H9 (cell line): ENCODE results near the gene STARD3. TPM values are rescaled to one million over a fixed set of nuclear protein-coding genes. Genes with fewer than 3 reads are reported as not detected.

Source experiments
- DNase-seq: peaks from one replicate; pipeline ENCODE4 v3.0.0-alpha.2; 2017
- H2AFZ ChIP-seq: one replicate; pipeline ENCODE4 v1.6.1; 2013; ENCODE audit warnings: mild to moderate bottlenecking, low read length, control low read depth, moderate library complexity
- H2AK5ac ChIP-seq: 2 replicates; pipeline ENCODE4 v1.6.1; 2013; ENCODE audit warnings: low read length, control low read depth, mixed read lengths; ENCODE audit not compliant: insufficient read length
- H2BK120ac ChIP-seq: one replicate; pipeline ENCODE4 v1.6.1; 2013; ENCODE audit warnings: low read depth, mild to moderate bottlenecking, low read length, control low read depth, inconsistent platforms; ENCODE audit not compliant: poor library complexity, severe bottlenecking
- H2BK12ac ChIP-seq: 2 replicates; pipeline ENCODE4 v1.6.1; 2013; ENCODE audit warnings: low read length, control low read depth, mixed read lengths, low read depth; ENCODE audit not compliant: insufficient read length
- H2BK15ac ChIP-seq: 2 replicates; pipeline ENCODE4 v1.6.1; 2013; ENCODE audit warnings: low read depth, low read length, control low read depth
- H2BK20ac ChIP-seq: one replicate; pipeline ENCODE4 v1.6.1; 2013; ENCODE audit warnings: low read depth, mild to moderate bottlenecking, low read length, control low read depth, inconsistent platforms; ENCODE audit not compliant: poor library complexity, severe bottlenecking
- H2BK5ac ChIP-seq: 2 replicates; pipeline ENCODE4 v1.6.1; 2013; ENCODE audit warnings: low read length, control low read depth, mixed read lengths; ENCODE audit not compliant: insufficient read length
- H3K14ac ChIP-seq: 2 replicates; pipeline ENCODE4 v1.6.1; 2013; ENCODE audit warnings: low read length, control low read depth; ENCODE audit not compliant: insufficient read depth
- H3K18ac ChIP-seq: 2 replicates; pipeline ENCODE4 v1.6.1; 2013; ENCODE audit warnings: low read depth, mild to moderate bottlenecking, mixed read lengths, low read length, control low read depth; ENCODE audit not compliant: insufficient read length
- H3K23ac ChIP-seq: 2 replicates; pipeline ENCODE4 v1.6.1; 2013; ENCODE audit warnings: low read length, control low read depth, mixed read lengths, low read depth; ENCODE audit not compliant: insufficient read length
- H3K23me2 ChIP-seq: 2 replicates; pipeline ENCODE4 v1.6.1; 2013; ENCODE audit warnings: low read depth, mild to moderate bottlenecking, mixed read lengths, low read length, control low read depth; ENCODE audit not compliant: insufficient read length, poor library complexity, severe bottlenecking
- H3K27ac ChIP-seq: 2 replicates; pipeline ENCODE4 v1.5.1; 2013; ENCODE audit warnings: low read length, control low read depth, mixed read lengths, low read depth; ENCODE audit not compliant: insufficient read length
- H3K27me3 ChIP-seq: 2 replicates; pipeline ENCODE4 v1.6.1; 2013; ENCODE audit warnings: low read length, control low read depth, inconsistent platforms; ENCODE audit not compliant: insufficient read depth
- H3K4ac ChIP-seq: 2 replicates; pipeline ENCODE4 v1.6.1; 2013; ENCODE audit warnings: low read depth, mild to moderate bottlenecking, control low read depth, inconsistent platforms, low read length, moderate library complexity
- H3K4me1 ChIP-seq: 2 replicates; pipeline ENCODE4 v1.6.1; 2013; ENCODE audit warnings: low read length, control low read depth, inconsistent platforms; ENCODE audit not compliant: insufficient read depth
- H3K4me2 ChIP-seq: 2 replicates; pipeline ENCODE4 v1.6.1; 2013; ENCODE audit warnings: low read length, control low read depth, mixed read lengths; ENCODE audit not compliant: insufficient read length, insufficient read depth
- H3K56ac ChIP-seq: 2 replicates; pipeline ENCODE4 v1.6.1; 2013; ENCODE audit warnings: low read depth, mild to moderate bottlenecking, mixed read lengths, low read length, control low read depth; ENCODE audit not compliant: insufficient read length
- H3K79me1 ChIP-seq: 2 replicates; pipeline ENCODE4 v1.6.1; 2013; ENCODE audit warnings: low read depth, mild to moderate bottlenecking, moderate library complexity, low read length, control low read depth, inconsistent platforms; ENCODE audit not compliant: insufficient read depth, poor library complexity, severe bottlenecking
- H3K79me2 ChIP-seq: 2 replicates; pipeline ENCODE4 v1.6.1; 2013; ENCODE audit warnings: low read length, control low read depth, inconsistent platforms; ENCODE audit not compliant: insufficient read depth
- H3K9ac ChIP-seq: 2 replicates; pipeline ENCODE4 v1.6.1; 2013; ENCODE audit warnings: low read length, control low read depth, mixed read lengths; ENCODE audit not compliant: insufficient read length; ENCODE audit errors: extremely low read depth
- H3K9me3 ChIP-seq: one replicate; pipeline ENCODE4 v1.6.1; 2013; ENCODE audit warnings: low read depth, low read length, inconsistent platforms; ENCODE audit not compliant: control insufficient read depth
- H3T11ph ChIP-seq: one replicate; pipeline ENCODE4 v1.6.1; 2013; ENCODE audit warnings: mild to moderate bottlenecking, low read length, control low read depth, inconsistent platforms
- H4K20me1 ChIP-seq: one replicate; pipeline ENCODE4 v1.6.1; 2013; ENCODE audit not compliant: control insufficient read depth, insufficient read length, insufficient read depth
- H4K5ac ChIP-seq: 2 replicates; pipeline ENCODE4 v1.6.1; 2013; ENCODE audit warnings: low read depth, mild to moderate bottlenecking, mixed read lengths, low read length, control low read depth; ENCODE audit not compliant: insufficient read length
- H4K8ac ChIP-seq: replicated peaks from 2 replicates; pipeline ENCODE4 v1.6.1; 2013; ENCODE audit warnings: low read length, control low read depth, mixed read lengths, low read depth; ENCODE audit not compliant: insufficient read length
- H4K91ac ChIP-seq: 2 replicates; pipeline ENCODE4 v1.6.1; 2013; ENCODE audit warnings: low read depth, mild to moderate bottlenecking, moderate library complexity, mixed read lengths, low read length, control low read depth; ENCODE audit not compliant: insufficient read length
- H3K27ac Mint-ChIP-seq, 3 experiments: 2 replicates in 2 of 3; 3 replicates in 1 of 3; pipeline ENCODE4 v1.8.0; 2020 to 2021; ENCODE audit warnings: mixed read lengths in 3 of 3, mild to moderate bottlenecking in 1 of 3, moderate library complexity in 1 of 3
- H3K27me3 Mint-ChIP-seq: 2 replicates; pipeline ENCODE4 v1.8.0; 2021; ENCODE audit warnings: low read depth, mild to moderate bottlenecking, moderate library complexity, mixed read lengths
- H3K36me3 Mint-ChIP-seq, 3 experiments: 2 replicates in 2 of 3; 3 replicates in 1 of 3; pipeline ENCODE4 v1.8.0; 2020 to 2021; ENCODE audit warnings: low read depth in 3 of 3, mixed read lengths in 3 of 3; ENCODE audit not compliant: insufficient read depth in 1 of 3
- H3K4me1 Mint-ChIP-seq, 2 experiments: 2 replicates each; pipeline ENCODE4 v1.8.0; 2020; ENCODE audit warnings: mixed read lengths in 2 of 2
- H3K4me3 Mint-ChIP-seq, 2 experiments: 2 replicates in 1 of 2; 3 replicates in 1 of 2; pipeline ENCODE4 v1.8.0; 2020 to 2021; ENCODE audit warnings: mild to moderate bottlenecking in 2 of 2, mixed read lengths in 2 of 2, moderate library complexity in 1 of 2
- H3K9me3 Mint-ChIP-seq, 2 experiments: 2 replicates in 1 of 2; 3 replicates in 1 of 2; pipeline ENCODE4 v1.8.0; 2020; ENCODE audit warnings: mild to moderate bottlenecking in 2 of 2, mixed read lengths in 2 of 2, moderate library complexity in 1 of 2
- CTCF ChIP-seq: fragments of 200-600 bp; sonication (generic); conservative IDR thresholded peaks from 3 replicates; pipeline ENCODE4 v1.8.0; 2021; ENCODE audit warnings: antibody characterized with exemption, mild to moderate bottlenecking
- WGBS: extraction: QIAGEN DNeasy Blood & Tissue Kit; methylation state at CpG from one replicate; pipeline ENCODE4 v1.1.7; 2013; ENCODE audit warnings: missing lambda C conversion rate, low lambda C conversion rate, mixed read lengths; ENCODE audit not compliant: insufficient read length; ENCODE audit errors: extremely low coverage; 5-methylcytosine and 5-hydroxymethylcytosine counted together
- total RNA-seq: library from RNA; stranded (reverse); gene quantifications from 2 replicates; pipeline ENCODE4 v1.2.1, GENCODE V29; 2021

Gene STARD3
- total RNA-seq, 1 experiment from 2014 or later = 51.3 TPM

- Mint-ChIP-seq H3K4me1 (peaks cover 33 to 50% of the 10 kb centered on the region in 2 experiments), H3K27ac (no peak overlapping the region), H3K27me3 (peaks cover 58% of the 10 kb centered on the region), H3K4me3 (0 out of 5 replicates have a peak overlapping the region, but pooled peaks of 1 of the 2 experiments have one; percentile 53), H3K36me3 (peaks cover 4 to 9% (median 6%) of the 10 kb centered on the region in 3 experiments; a peak in 6 of 7 replicates), H3K9me3 (no peaks in the 10 kb centered on the region; a peak in 1 of 5 replicates)
- no peak overlapping the region for H4K91ac ChIP-seq
- peaks cover 3% of the 10 kb centered on the region; the same call in 1 of the 2 replicates for H3K27me3 ChIP-seq
- H3K9me3 ChIP-seq = no peaks in the 10 kb centered on the region
- H4K8ac ChIP-seq = no peak overlapping the region
- H3K79me2 ChIP-seq = no peaks in the 10 kb centered on the region
- no peak overlapping the region for H3K9ac ChIP-seq
- H3K4ac ChIP-seq = no peak overlapping the region
- no peak overlapping the region for H3K23ac ChIP-seq
- H3T11ph ChIP-seq = no peak overlapping the region
- peak; percentile 37; the same call in 1 of the 3 replicates for TF ChIP-seq CTCF
- no peak overlapping the region for H2BK5ac ChIP-seq
- no peak overlapping the region for H2BK20ac ChIP-seq
- no peak overlapping the region for H3K27ac ChIP-seq
- no peak overlapping the region for H2BK120ac ChIP-seq
- WGBS = no CpG with 5 or more reads among the region's 17 CpGs
- H3K56ac ChIP-seq = no peak overlapping the region
- no peak overlapping the region for H2BK15ac ChIP-seq
- H2AFZ ChIP-seq = no peak overlapping the region
- no peak overlapping the region for H2BK12ac ChIP-seq
- no peak overlapping the region for H3K14ac ChIP-seq
- DNase-seq = peak; percentile 64
- H3K4me1 ChIP-seq = peaks cover 6% of the 10 kb centered on the region; the same call in 1 of the 2 replicates
- H3K18ac ChIP-seq = no peak overlapping the region
- no peak overlapping the region for H2AK5ac ChIP-seq
- H3K79me1 ChIP-seq = no peaks in the 10 kb centered on the region
- no peak overlapping the region for H4K5ac ChIP-seq
- H3K23me2 ChIP-seq = peaks cover 6% of the 10 kb centered on the region
- H4K20me1 ChIP-seq = no peaks in the 10 kb centered on the region
- no peak overlapping the region for H3K4me2 ChIP-seq
Observed at GRCh38 chr17:39665642-39666224, 28.8 kb downstream of the STARD3 start.
